ENCODE results near the gene ATP7B.

GRCh38 chr13:51916962-51917361 is 94.3 kb downstream of the ATP7B start:
- TF ChIP-seq CTCF (IDR thresholded peaks at IDR 0.05; ENCODE audit: insufficient read depth, low read length) = no peak
- TF ChIP-seq GABPA (IDR thresholded peaks at IDR 0.05; ENCODE audit: low read depth) = no peak
- TF ChIP-seq POLR2AphosphoS5 (IDR thresholded peaks at IDR 0.05; ENCODE audit: low read depth) = no peak
- TF ChIP-seq SPI1 (IDR thresholded peaks at IDR 0.05; ENCODE audit: borderline replicate concordance, low read depth) = no peak
